Liver (tissue), 9 donors: ENCODE measurements around the gene BMS1. TPM values are rescaled to one million over a fixed set of nuclear protein-coding genes. Genes with fewer than 3 reads are reported as not detected.

ENCODE experiments used
- DNase-seq: peaks from one replicate; pipeline ENCODE4 v3.0.0-alpha.2; 2017; ENCODE audit warnings: low spot score
- H3K27ac ChIP-seq, 2 donors: one replicate each; pipeline ENCODE4 v1.7.0; 2013; ENCODE audit warnings: inconsistent platforms in 2 of 2, low read length in 2 of 2, control low read depth in 1 of 2, low read depth in 1 of 2, mild to moderate bottlenecking in 1 of 2
- H3K27me3 ChIP-seq, 4 donors: one replicate each; pipeline versions ENCODE4 v1.6.1 to v1.7.0; 2013; ENCODE audit warnings: low read length in 3 of 4, inconsistent platforms in 1 of 4, mild to moderate bottlenecking in 1 of 4, moderate library complexity in 1 of 4; ENCODE audit not compliant: control insufficient read depth in 4 of 4, insufficient read depth in 4 of 4
- H3K36me3 ChIP-seq, 4 donors: one replicate each; pipeline versions ENCODE4 v1.6.1 to v1.7.0; 2013; ENCODE audit warnings: low read length in 3 of 4, mild to moderate bottlenecking in 3 of 4, low read depth in 1 of 4, moderate library complexity in 1 of 4; ENCODE audit not compliant: control insufficient read depth in 4 of 4, insufficient read depth in 3 of 4
- H3K4me1 ChIP-seq, 4 donors: one replicate each; pipeline versions ENCODE4 v1.6.1 to v1.7.0; 2013; ENCODE audit warnings: low read length in 3 of 4, mild to moderate bottlenecking in 3 of 4, moderate library complexity in 1 of 4; ENCODE audit not compliant: control insufficient read depth in 4 of 4, insufficient read depth in 4 of 4
- H3K4me3 ChIP-seq, 3 donors: one replicate each; pipeline versions ENCODE4 v1.6.1 to v1.7.0; 2013; ENCODE audit warnings: low read length in 3 of 3, control low read depth in 1 of 3, low read depth in 1 of 3, mild to moderate bottlenecking in 1 of 3
- H3K9ac ChIP-seq, 2 donors: one replicate each; pipeline ENCODE4 v1.7.0; 2013; ENCODE audit warnings: low read length in 2 of 2, mild to moderate bottlenecking in 2 of 2, moderate library complexity in 2 of 2, control low read depth in 1 of 2, low read depth in 1 of 2
- H3K9me3 ChIP-seq, 4 donors: one replicate each; pipeline versions ENCODE4 v1.6.1 to v1.7.0; 2013; ENCODE audit warnings: low read length in 3 of 4; ENCODE audit not compliant: control insufficient read depth in 4 of 4
- ATF3 ChIP-seq: IDR thresholded peaks from 2 replicates; pipeline ENCODE4 v1.6.1; 2016; ENCODE audit warnings: antibody characterized with exemption
- EGR1 ChIP-seq, 2 donors: IDR thresholded peaks; 2 replicates each; pipeline ENCODE4 v1.6.1; 2016 to 2018; ENCODE audit warnings: antibody characterized with exemption in 2 of 2, low read depth in 2 of 2
- FOXA1 ChIP-seq: IDR thresholded peaks from 2 replicates; pipeline ENCODE4 v1.6.1; 2016; ENCODE audit warnings: antibody characterized with exemption
- FOXA2 ChIP-seq: IDR thresholded peaks from 2 replicates; pipeline ENCODE4 v1.6.1; 2016; ENCODE audit warnings: antibody characterized with exemption
- GABPA ChIP-seq, 2 donors: IDR thresholded peaks in 1 of 2; conservative IDR thresholded peaks in 1 of 2; 2 replicates each; pipeline ENCODE4 v1.6.1; 2016; ENCODE audit warnings: antibody characterized with exemption in 2 of 2, mild to moderate bottlenecking in 1 of 2, moderate library complexity in 1 of 2
- HNF4G ChIP-seq: IDR thresholded peaks from 2 replicates; pipeline ENCODE4 v1.6.1; 2016; ENCODE audit warnings: antibody characterized with exemption
- JUND ChIP-seq, 2 donors: IDR thresholded peaks; 2 replicates each; pipeline ENCODE4 v1.6.1; 2016; ENCODE audit warnings: antibody characterized with exemption in 2 of 2
- MAX ChIP-seq: IDR thresholded peaks from 2 replicates; pipeline ENCODE4 v1.6.1; 2016; ENCODE audit warnings: antibody characterized with exemption
- NR2F2 ChIP-seq: IDR thresholded peaks from 2 replicates; pipeline ENCODE4 v1.6.1; 2016; ENCODE audit warnings: antibody characterized with exemption
- RAD21 ChIP-seq, 2 donors: IDR thresholded peaks; 2 replicates each; pipeline ENCODE4 v1.6.1; 2016; ENCODE audit warnings: antibody characterized with exemption in 2 of 2, mild to moderate bottlenecking in 2 of 2
- REST ChIP-seq: IDR thresholded peaks from 2 replicates; pipeline ENCODE4 v1.6.1; 2016; ENCODE audit warnings: antibody characterized with exemption, mild to moderate bottlenecking
- RXRA ChIP-seq, 2 donors: IDR thresholded peaks; 2 replicates each; pipeline ENCODE4 v1.6.1; 2017 to 2018; ENCODE audit warnings: antibody characterized with exemption in 2 of 2, mild to moderate bottlenecking in 1 of 2
- SP1 ChIP-seq: IDR thresholded peaks from 2 replicates; pipeline ENCODE4 v1.6.1; 2018; ENCODE audit warnings: antibody characterized with exemption, mild to moderate bottlenecking
- TAF1 ChIP-seq: conservative IDR thresholded peaks from 2 replicates; pipeline ENCODE4 v1.6.1; 2016; ENCODE audit warnings: antibody characterized with exemption, mild to moderate bottlenecking
- YY1 ChIP-seq: IDR thresholded peaks from 2 replicates; pipeline ENCODE4 v1.6.1; 2016; ENCODE audit warnings: antibody characterized with exemption, mild to moderate bottlenecking
- WGBS: extraction: QIAGEN DNeasy Blood & Tissue Kit; methylation state at CpG from one replicate; pipeline ENCODE4 v1.1.7; 2013; 5-methylcytosine and 5-hydroxymethylcytosine counted together
- polyA plus RNA-seq, 2 donors: library from polyadenylated mRNA; stranded (reverse) in 1 of 2; unstranded in 1 of 2; fragments of 200-250 nt in 1 of 2; fragments of >200 nt in 1 of 2; fragmentation: Nextera tagmentation in 1 of 2; extraction: Ambion mirVana in 1 of 2; gene quantifications; one replicate each; pipeline versions ENCODE4 v1.2.1 to v1.2.3, GENCODE V29; 2013 to 2015
- total RNA-seq, 2 donors: library from RNA; depleted of rRNA; stranded (reverse); fragments of >200 nt; gene quantifications; one replicate each; pipeline ENCODE4 v1.2.3, GENCODE V29; 2014
- TF ChIP-seq, protein P1 (sequence below): fragments of 150-350 bp; IDR thresholded peaks from 2 replicates; pipeline ENCODE4 v1.5.1; 2017; ENCODE audit warnings: improper control_type of control experiment, low read depth, low read length; ENCODE audit not compliant: missing input control
- TF ChIP-seq, protein P2 (sequence below): IDR thresholded peaks from 2 replicates; pipeline ENCODE4 v1.6.1; 2016; ENCODE audit warnings: antibody characterized with exemption
- donor health status: healthy.
- donor health status: healthy.
- donor health status: healthy.
- donor health status: healthy.
- donor health status: healthy.

The BMS1 gene
- total and polyA plus RNA-seq, 4 donors: 3.6 to 10.4 (median 5.2) TPM

GRCh38 chr10:42734536-42734935 is 48.1 kb upstream of the BMS1 start:
- Histone ChIP-seq H3K36me3 (no peaks in the 10 kb centered on the region), H3K9me3 (no peaks in the 10 kb centered on the region), H3K4me1 (no peaks in the 10 kb centered on the region), H3K27me3 (peaks cover 0 to 2% (median 0%) of the 10 kb centered on the region in 4 donors), H3K9ac (no peak overlapping the region), H3K4me3 (no peak overlapping the region), H3K27ac (no peak overlapping the region)
- 51% methylated on average over 1 of the region's 1 CpG for WGBS
- DNase-seq: no peak
- TF ChIP-seq ATF3 (no peak), HNF4G (no peak), MAX (no peak), YY1 (no peak), REST (no peak), EGR1 (IDR thresholded peaks at IDR 0.05; ENCODE audit: low read depth in 2 of 2) (no peak), NR2F2 (no peak), GABPA (IDR thresholded peaks at IDR 0.05 in 1 of 2, conservative IDR thresholded peaks at IDR 0.05 in 1 of 2) (no peak), RXRA (IDR thresholded peaks at IDR 0.05) (no peak), FOXA2 (no peak), SP1 (no peak), RAD21 (IDR thresholded peaks at IDR 0.05) (no peak), FOXA1 (no peak)
- TF ChIP-seq, protein P1, sequence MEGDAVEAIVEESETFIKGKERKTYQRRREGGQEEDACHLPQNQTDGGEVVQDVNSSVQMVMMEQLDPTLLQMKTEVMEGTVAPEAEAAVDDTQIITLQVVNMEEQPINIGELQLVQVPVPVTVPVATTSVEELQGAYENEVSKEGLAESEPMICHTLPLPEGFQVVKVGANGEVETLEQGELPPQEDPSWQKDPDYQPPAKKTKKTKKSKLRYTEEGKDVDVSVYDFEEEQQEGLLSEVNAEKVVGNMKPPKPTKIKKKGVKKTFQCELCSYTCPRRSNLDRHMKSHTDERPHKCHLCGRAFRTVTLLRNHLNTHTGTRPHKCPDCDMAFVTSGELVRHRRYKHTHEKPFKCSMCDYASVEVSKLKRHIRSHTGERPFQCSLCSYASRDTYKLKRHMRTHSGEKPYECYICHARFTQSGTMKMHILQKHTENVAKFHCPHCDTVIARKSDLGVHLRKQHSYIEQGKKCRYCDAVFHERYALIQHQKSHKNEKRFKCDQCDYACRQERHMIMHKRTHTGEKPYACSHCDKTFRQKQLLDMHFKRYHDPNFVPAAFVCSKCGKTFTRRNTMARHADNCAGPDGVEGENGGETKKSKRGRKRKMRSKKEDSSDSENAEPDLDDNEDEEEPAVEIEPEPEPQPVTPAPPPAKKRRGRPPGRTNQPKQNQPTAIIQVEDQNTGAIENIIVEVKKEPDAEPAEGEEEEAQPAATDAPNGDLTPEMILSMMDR: no peak

- H3K4me3 ChIP-seq: no peak overlapping the region
- 67% methylated on average over 3 of the region's 3 CpGs for WGBS
- no peaks in the 10 kb centered on the region for H3K27me3 ChIP-seq
- H3K27ac ChIP-seq: no peak overlapping the region
- H3K36me3 ChIP-seq: no peaks in the 10 kb centered on the region
- DNase-seq: no peak
- peaks cover 0 to 3% (median 2%) of the 10 kb centered on the region in 4 donors for H3K9me3 ChIP-seq
- H3K9ac ChIP-seq: no peak overlapping the region
- H3K4me1 ChIP-seq: no peaks in the 10 kb centered on the region
- TF ChIP-seq, protein P2, sequence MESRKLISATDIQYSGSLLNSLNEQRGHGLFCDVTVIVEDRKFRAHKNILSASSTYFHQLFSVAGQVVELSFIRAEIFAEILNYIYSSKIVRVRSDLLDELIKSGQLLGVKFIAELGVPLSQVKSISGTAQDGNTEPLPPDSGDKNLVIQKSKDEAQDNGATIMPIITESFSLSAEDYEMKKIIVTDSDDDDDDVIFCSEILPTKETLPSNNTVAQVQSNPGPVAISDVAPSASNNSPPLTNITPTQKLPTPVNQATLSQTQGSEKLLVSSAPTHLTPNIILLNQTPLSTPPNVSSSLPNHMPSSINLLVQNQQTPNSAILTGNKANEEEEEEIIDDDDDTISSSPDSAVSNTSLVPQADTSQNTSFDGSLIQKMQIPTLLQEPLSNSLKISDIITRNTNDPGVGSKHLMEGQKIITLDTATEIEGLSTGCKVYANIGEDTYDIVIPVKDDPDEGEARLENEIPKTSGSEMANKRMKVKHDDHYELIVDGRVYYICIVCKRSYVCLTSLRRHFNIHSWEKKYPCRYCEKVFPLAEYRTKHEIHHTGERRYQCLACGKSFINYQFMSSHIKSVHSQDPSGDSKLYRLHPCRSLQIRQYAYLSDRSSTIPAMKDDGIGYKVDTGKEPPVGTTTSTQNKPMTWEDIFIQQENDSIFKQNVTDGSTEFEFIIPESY: no peak
- TF ChIP-seq ATF3 (no peak), FOXA2 (no peak), JUND (IDR thresholded peaks at IDR 0.05) (no peak), TAF1 (no peak), RXRA (IDR thresholded peaks at IDR 0.05) (no peak), YY1 (no peak), EGR1 (IDR thresholded peaks at IDR 0.05; ENCODE audit: low read depth in 2 of 2) (no peak), RAD21 (IDR thresholded peaks at IDR 0.05) (no peak), MAX (no peak), NR2F2 (no peak), FOXA1 (no peak), GABPA (IDR thresholded peaks at IDR 0.05 in 1 of 2, conservative IDR thresholded peaks at IDR 0.05 in 1 of 2) (no peak), SP1 (no peak), HNF4G (no peak)
- TF ChIP-seq, protein P1: no peak
These were observed 43.9 kb upstream of the BMS1 start for GRCh38 chr10:42738679-42739078.
